Measurements from ENCODE around the gene ZNF304.

The ZNF304 gene

DNA sequence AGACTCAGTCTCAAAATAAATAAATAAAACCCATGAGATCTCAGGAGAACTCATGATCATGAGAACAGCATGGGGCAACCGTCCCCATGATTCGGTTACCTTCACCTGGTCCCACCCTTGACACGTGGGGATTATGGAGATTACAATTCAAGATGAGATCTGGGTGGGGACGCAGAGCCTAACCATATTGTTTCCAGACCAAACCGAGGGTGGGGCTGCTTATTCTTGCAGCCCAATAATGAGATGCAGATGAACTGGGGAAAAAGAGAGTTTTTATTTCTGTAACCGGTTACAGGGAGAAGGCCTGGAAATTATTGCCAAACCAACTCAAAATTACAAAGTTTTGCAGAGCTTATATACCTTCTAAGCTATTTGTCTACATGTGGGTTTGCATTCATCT, 25.1 kb downstream of the ZNF304 start:
- Histone ChIP-seq H3K18ac (ENCODE audit: low read length) (no peak overlapping the region), H3K23ac (ENCODE audit: low read depth, low read length, poor library complexity) (no peak overlapping the region), H2BK12ac (ENCODE audit: low read length) (no peak overlapping the region), H4K8ac (ENCODE audit: low read depth, low read length) (no peak overlapping the region), H2BK5ac (ENCODE audit: low read length) (no peak overlapping the region), H4K91ac (ENCODE audit: low read depth, low read length, poor library complexity) (no peak overlapping the region), H3K4me3 (ENCODE audit: low read length in 2 of 2) (no peak overlapping the region), H2BK15ac (ENCODE audit: low read length) (no peak overlapping the region), H3K4me1 (ENCODE audit: control insufficient read depth in 2 of 2, insufficient read depth in 1 of 2, low read depth in 1 of 2, low read length in 2 of 2) (no peaks in the 10 kb centered on the region), H3K27ac (replicated peaks; ENCODE audit: low read length) (no peak overlapping the region), H3K9ac (ENCODE audit: low read depth, low read length, poor library complexity) (no peak overlapping the region), H3K4ac (ENCODE audit: low read length) (no peak overlapping the region), H2AFZ (ENCODE audit: low read length) (no peak overlapping the region), H3K9me3 (replicated peaks in 1 of 2; ENCODE audit: control insufficient read depth in 2 of 2, insufficient read depth in 1 of 2, low read depth in 1 of 2, low read length in 2 of 2) (peaks cover 22 to 42% of the 10 kb centered on the region in 2 donors), H3K27me3 (ENCODE audit: control insufficient read depth in 3 of 3, insufficient read depth in 3 of 3, low read depth in 1 of 3, low read length in 3 of 3) (no peaks in the 10 kb centered on the region), H2BK120ac (ENCODE audit: low read depth, low read length) (no peak overlapping the region), H3K79me1 (ENCODE audit: low read depth, low read length) (no peaks in the 10 kb centered on the region), H3K36me3 (replicated peaks in 1 of 2; ENCODE audit: control insufficient read depth in 2 of 2, insufficient read depth in 2 of 2, low read length in 2 of 2) (peaks cover 18 to 56% of the 10 kb centered on the region in 2 donors), H2AK5ac (ENCODE audit: low read depth, low read length) (no peak overlapping the region), H3K14ac (ENCODE audit: low read length) (no peak overlapping the region), H3K4me2 (ENCODE audit: insufficient read depth, low read length, poor library complexity, severe bottlenecking) (no peak overlapping the region)
- DNase-seq (ENCODE audit: low spot score) = no peak
- WGBS, 2 donors (ENCODE audit: extremely low coverage in 2 of 2, insufficient read length in 2 of 2, insufficient replicate concordance in 1 of 2) = no CpG with 5 or more reads among the region's 6 CpGs

DNA sequence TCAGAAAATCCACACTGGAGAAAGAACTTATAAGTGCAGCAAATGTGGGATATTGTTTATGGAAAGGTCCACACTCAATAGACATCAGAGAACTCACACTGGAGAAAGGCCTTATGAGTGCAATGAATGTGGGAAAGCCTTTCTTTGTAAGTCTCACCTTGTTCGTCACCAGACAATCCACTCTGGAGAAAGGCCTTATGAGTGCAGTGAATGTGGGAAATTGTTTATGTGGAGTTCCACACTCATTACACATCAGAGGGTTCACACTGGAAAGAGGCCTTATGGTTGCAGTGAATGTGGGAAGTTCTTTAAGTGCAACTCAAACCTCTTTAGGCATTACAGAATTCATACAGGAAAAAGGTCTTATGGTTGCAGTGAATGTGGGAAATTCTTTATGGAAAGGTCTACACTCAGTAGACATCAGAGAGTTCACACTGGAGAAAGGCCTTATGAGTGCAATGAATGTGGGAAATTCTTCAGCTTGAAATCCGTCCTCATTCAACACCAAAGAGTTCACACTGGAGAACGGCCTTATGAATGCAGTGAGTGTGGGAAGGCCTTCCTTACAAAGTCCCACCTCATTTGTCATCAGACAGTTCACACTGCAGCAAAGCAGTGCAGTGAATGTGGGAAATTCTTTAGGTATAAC, 26.6 kb downstream of the ZNF304 start:
- no peak for DNase-seq (ENCODE audit: low spot score)
- H3K4me1 ChIP-seq (ENCODE audit: control insufficient read depth in 2 of 2, insufficient read depth in 1 of 2, low read depth in 1 of 2, low read length in 2 of 2) = no peaks in the 10 kb centered on the region
- no peak overlapping the region for H3K4me2 ChIP-seq (ENCODE audit: insufficient read depth, low read length, poor library complexity, severe bottlenecking)
- H4K91ac ChIP-seq (ENCODE audit: low read depth, low read length, poor library complexity) = no peak overlapping the region
- H2BK5ac ChIP-seq (ENCODE audit: low read length) = no peak overlapping the region
- no peak overlapping the region for H4K8ac ChIP-seq (ENCODE audit: low read depth, low read length)
- H3K27ac ChIP-seq (replicated peaks; ENCODE audit: low read length) = no peak overlapping the region
- H2AFZ ChIP-seq (ENCODE audit: low read length) = no peak overlapping the region
- H3K9me3 ChIP-seq (replicated peaks in 1 of 2; ENCODE audit: control insufficient read depth in 2 of 2, insufficient read depth in 1 of 2, low read depth in 1 of 2, low read length in 2 of 2) = peaks cover 22 to 42% of the 10 kb centered on the region in 2 donors
- no peak overlapping the region for H3K4me3 ChIP-seq (ENCODE audit: low read length in 2 of 2)
- H3K9ac ChIP-seq (ENCODE audit: low read depth, low read length, poor library complexity) = no peak overlapping the region
- no peaks in the 10 kb centered on the region for H3K27me3 ChIP-seq (ENCODE audit: control insufficient read depth in 3 of 3, insufficient read depth in 3 of 3, low read depth in 1 of 3, low read length in 3 of 3)
- no CpG with 5 or more reads among the region's 3 CpGs for WGBS, 2 donors (ENCODE audit: extremely low coverage in 2 of 2, insufficient read length in 2 of 2, insufficient replicate concordance in 1 of 2)
- no peak overlapping the region for H2BK15ac ChIP-seq (ENCODE audit: low read length)
- no peaks in the 10 kb centered on the region for H3K79me1 ChIP-seq (ENCODE audit: low read depth, low read length)
- H2BK12ac ChIP-seq (ENCODE audit: low read length) = no peak overlapping the region
- peaks cover 18 to 47% of the 10 kb centered on the region in 2 donors for H3K36me3 ChIP-seq (replicated peaks in 1 of 2; ENCODE audit: control insufficient read depth in 2 of 2, insufficient read depth in 2 of 2, low read length in 2 of 2)
- no peak overlapping the region for H3K14ac ChIP-seq (ENCODE audit: low read length)
- no peak overlapping the region for H3K23ac ChIP-seq (ENCODE audit: low read depth, low read length, poor library complexity)
- H2AK5ac ChIP-seq (ENCODE audit: low read depth, low read length) = no peak overlapping the region
- no peak overlapping the region for H3K4ac ChIP-seq (ENCODE audit: low read length)
- no peak overlapping the region for H2BK120ac ChIP-seq (ENCODE audit: low read depth, low read length)
- no peak overlapping the region for H3K18ac ChIP-seq (ENCODE audit: low read length)

DNA sequence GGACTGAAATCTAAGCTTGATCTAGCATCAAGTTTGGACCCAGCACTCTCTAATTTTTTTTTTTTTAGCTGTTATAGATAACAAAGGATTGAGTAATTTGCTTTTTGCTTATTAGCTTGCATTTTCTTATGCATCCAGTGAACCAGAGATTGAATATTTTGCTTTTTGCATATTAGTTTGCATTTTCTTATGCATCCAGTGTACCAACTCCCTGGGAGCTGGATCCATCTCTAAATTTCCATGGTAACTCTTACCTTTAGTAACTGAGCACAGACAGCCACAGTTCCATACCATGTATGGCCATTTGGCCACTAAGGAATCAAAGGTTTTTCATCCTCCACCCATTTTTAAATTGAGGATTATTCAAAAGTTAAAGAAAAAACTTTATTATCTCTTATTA, 29.9 kb downstream of the ZNF304 start:
- Histone ChIP-seq H2BK120ac (ENCODE audit: low read depth, low read length) (no peak overlapping the region), H4K8ac (ENCODE audit: low read depth, low read length) (no peak overlapping the region), H3K36me3 (replicated peaks in 1 of 2; ENCODE audit: control insufficient read depth in 2 of 2, insufficient read depth in 2 of 2, low read length in 2 of 2) (peaks cover 9 to 23% of the 10 kb centered on the region in 2 donors), H3K9ac (ENCODE audit: low read depth, low read length, poor library complexity) (no peak overlapping the region), H3K4me1 (ENCODE audit: control insufficient read depth in 2 of 2, insufficient read depth in 1 of 2, low read depth in 1 of 2, low read length in 2 of 2) (no peaks in the 10 kb centered on the region), H3K9me3 (replicated peaks in 1 of 2; ENCODE audit: control insufficient read depth in 2 of 2, insufficient read depth in 1 of 2, low read depth in 1 of 2, low read length in 2 of 2) (peaks cover 15 to 28% of the 10 kb centered on the region in 2 donors), H4K91ac (ENCODE audit: low read depth, low read length, poor library complexity) (no peak overlapping the region), H3K18ac (ENCODE audit: low read length) (no peak overlapping the region), H2AFZ (ENCODE audit: low read length) (no peak overlapping the region), H2AK5ac (ENCODE audit: low read depth, low read length) (no peak overlapping the region), H3K23ac (ENCODE audit: low read depth, low read length, poor library complexity) (no peak overlapping the region), H3K27ac (replicated peaks; ENCODE audit: low read length) (no peak overlapping the region), H3K4me3 (ENCODE audit: low read length in 2 of 2) (no peak overlapping the region), H2BK5ac (ENCODE audit: low read length) (no peak overlapping the region), H3K4me2 (ENCODE audit: insufficient read depth, low read length, poor library complexity, severe bottlenecking) (no peak overlapping the region), H3K27me3 (ENCODE audit: control insufficient read depth in 3 of 3, insufficient read depth in 3 of 3, low read depth in 1 of 3, low read length in 3 of 3) (no peaks in the 10 kb centered on the region), H3K14ac (ENCODE audit: low read length) (no peak overlapping the region), H3K4ac (ENCODE audit: low read length) (no peak overlapping the region), H3K79me1 (ENCODE audit: low read depth, low read length) (no peaks in the 10 kb centered on the region), H2BK15ac (ENCODE audit: low read length) (no peak overlapping the region), H2BK12ac (ENCODE audit: low read length) (no peak overlapping the region)
- DNase-seq (ENCODE audit: low spot score) = no peak

DNA sequence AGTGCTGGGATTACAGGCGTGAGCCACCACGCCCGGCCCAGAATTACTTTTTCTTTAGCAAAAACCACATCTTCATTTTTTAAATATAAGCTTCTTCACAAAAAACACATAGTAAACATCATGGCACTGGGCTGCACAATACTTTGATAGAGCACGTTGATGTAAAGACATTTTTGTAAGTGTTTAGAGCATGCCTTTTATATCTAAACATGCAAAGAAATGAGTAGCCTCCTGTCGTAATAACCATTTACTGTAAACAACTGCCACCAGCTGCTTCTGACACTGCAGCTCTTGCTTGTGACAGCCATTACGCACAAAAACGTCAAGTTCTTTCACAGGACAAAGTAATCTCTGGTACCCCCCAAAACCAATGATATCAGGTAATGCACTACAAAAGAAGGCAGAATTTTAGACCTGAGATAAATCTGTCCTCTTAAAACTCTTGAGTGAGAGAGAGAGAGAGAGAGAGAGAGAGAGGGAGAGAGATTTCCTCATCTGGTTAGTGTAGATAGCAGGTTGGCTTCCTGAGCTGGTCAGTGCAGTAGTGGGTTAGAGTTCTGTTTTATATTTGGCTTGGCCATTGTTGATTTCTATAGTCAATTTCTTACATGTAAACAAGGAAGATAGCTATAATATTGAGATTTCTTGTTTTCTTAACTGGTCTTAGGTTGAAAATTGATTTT, 31.9 kb downstream of the ZNF304 start:
- peaks cover 5 to 12% of the 10 kb centered on the region in 2 donors for H3K9me3 ChIP-seq (replicated peaks in 1 of 2; ENCODE audit: control insufficient read depth in 2 of 2, insufficient read depth in 1 of 2, low read depth in 1 of 2, low read length in 2 of 2)
- WGBS, 2 donors (ENCODE audit: extremely low coverage in 2 of 2, insufficient read length in 2 of 2, insufficient replicate concordance in 1 of 2) = no CpG with 5 or more reads among the region's 7 CpGs
- H3K27ac ChIP-seq (replicated peaks; ENCODE audit: low read length) = no peak overlapping the region
- H3K79me1 ChIP-seq (ENCODE audit: low read depth, low read length) = no peaks in the 10 kb centered on the region
- H3K4me2 ChIP-seq (ENCODE audit: insufficient read depth, low read length, poor library complexity, severe bottlenecking) = no peak overlapping the region
- no peak overlapping the region for H2BK15ac ChIP-seq (ENCODE audit: low read length)
- H3K4me3 ChIP-seq (ENCODE audit: low read length in 2 of 2) = no peak overlapping the region
- peaks cover 2 to 9% of the 10 kb centered on the region in 2 donors for H3K36me3 ChIP-seq (replicated peaks in 1 of 2; ENCODE audit: control insufficient read depth in 2 of 2, insufficient read depth in 2 of 2, low read length in 2 of 2)
- no peak overlapping the region for H3K9ac ChIP-seq (ENCODE audit: low read depth, low read length, poor library complexity)
- no peak overlapping the region for H3K23ac ChIP-seq (ENCODE audit: low read depth, low read length, poor library complexity)
- DNase-seq (ENCODE audit: low spot score) = no peak
- H2AFZ ChIP-seq (ENCODE audit: low read length) = no peak overlapping the region
- H3K4me1 ChIP-seq (ENCODE audit: control insufficient read depth in 2 of 2, insufficient read depth in 1 of 2, low read depth in 1 of 2, low read length in 2 of 2) = no peaks in the 10 kb centered on the region
- no peak overlapping the region for H2BK5ac ChIP-seq (ENCODE audit: low read length)
- no peak overlapping the region for H2BK12ac ChIP-seq (ENCODE audit: low read length)
- no peaks in the 10 kb centered on the region for H3K27me3 ChIP-seq (ENCODE audit: control insufficient read depth in 3 of 3, insufficient read depth in 3 of 3, low read depth in 1 of 3, low read length in 3 of 3)
- H3K4ac ChIP-seq (ENCODE audit: low read length) = no peak overlapping the region
- no peak overlapping the region for H2BK120ac ChIP-seq (ENCODE audit: low read depth, low read length)
- no peak overlapping the region for H3K18ac ChIP-seq (ENCODE audit: low read length)
- H2AK5ac ChIP-seq (ENCODE audit: low read depth, low read length) = no peak overlapping the region
- H3K14ac ChIP-seq (ENCODE audit: low read length) = no peak overlapping the region
- H4K91ac ChIP-seq (ENCODE audit: low read depth, low read length, poor library complexity) = no peak overlapping the region
- no peak overlapping the region for H4K8ac ChIP-seq (ENCODE audit: low read depth, low read length)
